CD4-positive, CD25-positive, alpha-beta regulatory T cell (primary cell): ENCODE results near the gene SMIM44. TPM values are rescaled to one million over a fixed set of nuclear protein-coding genes. Genes with fewer than 3 reads are reported as not detected.
A peak's percentile ranks its signal among the peaks of the same experiment; 100 is the strongest.

Experiments used
- ATAC-seq, 2 donors: fragments of 150-1000 bp; cut with Tn5 transposase; one replicate each; pipeline ENCODE4 v1.10.0; 2021; ENCODE audit warnings: low read depth in 2 of 2, moderate number of reproducible peaks in 2 of 2, moderate library complexity in 1 of 2
- DNase-seq, 3 donors: peaks; one replicate each; pipeline versions ENCODE4 v3.0.0 to v3.0.0-alpha.2; 2012 to 2022; ENCODE audit warnings: mixed read lengths in 1 of 3
- H3K27ac ChIP-seq: one replicate; pipeline ENCODE4 v1.7.0; 2013; ENCODE audit warnings: mild to moderate bottlenecking, low read length; ENCODE audit not compliant: insufficient read depth, poor library complexity, severe bottlenecking
- H3K27me3 ChIP-seq: one replicate; pipeline ENCODE4 v1.7.0; 2013; ENCODE audit warnings: low read length; ENCODE audit not compliant: control insufficient read depth, insufficient read depth
- H3K36me3 ChIP-seq: one replicate; pipeline ENCODE4 v1.7.0; 2013; ENCODE audit warnings: mild to moderate bottlenecking, low read length, moderate library complexity; ENCODE audit not compliant: control insufficient read depth, insufficient read depth
- H3K4me1 ChIP-seq: 2 replicates; pipeline ENCODE4 v1.7.0; 2013; ENCODE audit warnings: mild to moderate bottlenecking, low read length; ENCODE audit not compliant: insufficient read depth, control insufficient read depth, poor library complexity, severe bottlenecking
- H3K4me3 ChIP-seq: one replicate; pipeline ENCODE4 v1.7.0; 2013; ENCODE audit warnings: low read depth, mild to moderate bottlenecking, low read length, moderate library complexity
- H3K9me3 ChIP-seq, 2 experiments: 1 replicate in 1 of 2; 2 replicates in 1 of 2; pipeline ENCODE4 v1.7.0; 2013; ENCODE audit warnings: low read length in 2 of 2, mild to moderate bottlenecking in 1 of 2, moderate library complexity in 1 of 2; ENCODE audit not compliant: control insufficient read depth in 2 of 2
- H3K27ac Mint-ChIP-seq, 3 donors: one replicate each; pipeline ENCODE4 v1.8.0; 2020 to 2022; ENCODE audit warnings: mild to moderate bottlenecking in 3 of 3, mixed read lengths in 3 of 3, moderate library complexity in 2 of 3
- H3K27me3 Mint-ChIP-seq: one replicate; pipeline ENCODE4 v1.8.0; 2022; ENCODE audit warnings: mild to moderate bottlenecking, mixed read lengths
- H3K36me3 Mint-ChIP-seq: one replicate; pipeline ENCODE4 v1.8.0; 2020; ENCODE audit warnings: mixed read lengths
- H3K4me1 Mint-ChIP-seq, 4 donors: one replicate each; pipeline ENCODE4 v1.8.0; 2020 to 2022; ENCODE audit warnings: mixed read lengths in 4 of 4, mild to moderate bottlenecking in 1 of 4
- H3K4me3 Mint-ChIP-seq, 4 donors: one replicate each; pipeline ENCODE4 v1.8.0; 2020 to 2022; ENCODE audit warnings: mild to moderate bottlenecking in 4 of 4, mixed read lengths in 4 of 4, moderate library complexity in 3 of 4
- H3K9me3 Mint-ChIP-seq, 7 donors: one replicate each; pipeline ENCODE4 v1.8.0; 2020 to 2022; ENCODE audit warnings: mixed read lengths in 7 of 7, mild to moderate bottlenecking in 3 of 7, moderate library complexity in 2 of 7
- polyA plus RNA-seq, 4 donors: library from polyadenylated mRNA; unstranded; fragments of 300-500 nt; fragmentation: Illumina TruSeq; gene quantifications; one replicate each; pipeline ENCODE4 v1.2.3, GENCODE V29; 2021
- total RNA-seq: library from RNA; stranded (reverse); gene quantifications from one replicate; pipeline ENCODE4 v1.2.3, GENCODE V29; 2022

Gene SMIM44
- total and polyA plus RNA-seq, 5 donors from 2014 or later = not detected

- Mint-ChIP-seq H3K4me3 (peak overlapping the region in 2 of 4 donors; percentile 59 to 84), H3K36me3 (no peaks in the 10 kb centered on the region), H3K27ac (no peak overlapping the region), H3K27me3 (no peaks in the 10 kb centered on the region), H3K9me3 (peaks cover 0 to 1% (median 0%) of the 10 kb centered on the region in 7 donors), H3K4me1 (peaks cover 0 to 12% (median 8%) of the 10 kb centered on the region in 4 donors)
- ATAC-seq (peak; percentile 19 to 28), DNase-seq (peak; percentile 29 to 59 (median 35))
- Histone ChIP-seq H3K27ac (no peak overlapping the region), H3K27me3 (no peaks in the 10 kb centered on the region), H3K9me3 (no peaks in the 10 kb centered on the region), H3K4me3 (no peak overlapping the region), H3K36me3 (no peaks in the 10 kb centered on the region), H3K4me1 (peaks cover 5% of the 10 kb centered on the region)
These were observed 43.2 kb downstream of the SMIM44 start for GRCh38 chr19:3440082-3440481.

GRCh38 chr19:3434630-3435553, 48.3 kb downstream of the SMIM44 start:
- H3K4me1 Mint-ChIP-seq = peaks cover 0 to 24% (median 12%) of the 10 kb centered on the region in 4 donors
- Histone ChIP-seq H3K36me3 (no peaks in the 10 kb centered on the region), H3K4me3 (peak overlapping the region; percentile 76), H3K27ac (peak overlapping the region; percentile 91), H3K9me3 (no peaks in the 10 kb centered on the region), H3K27me3 (no peaks in the 10 kb centered on the region), H3K4me1 (peaks cover 11% of the 10 kb centered on the region)
- no peaks in the 10 kb centered on the region for H3K36me3 Mint-ChIP-seq
- H3K27ac Mint-ChIP-seq = peak overlapping the region; percentile 97 to 99 (median 98)
- H3K9me3 Mint-ChIP-seq = peaks cover 0 to 1% (median 0%) of the 10 kb centered on the region in 7 donors
- DNase-seq (peak; percentile 88 to 98 (median 97)), ATAC-seq (peak; percentile 95)
- H3K27me3 Mint-ChIP-seq = no peaks in the 10 kb centered on the region
- H3K4me3 Mint-ChIP-seq = peak overlapping the region; percentile 94 to 97 (median 96)

- Histone ChIP-seq H3K27me3 (no peaks in the 10 kb centered on the region), H3K9me3 (no peaks in the 10 kb centered on the region), H3K27ac (peak overlapping the region; percentile 91), H3K36me3 (no peaks in the 10 kb centered on the region), H3K4me1 (peaks cover 11% of the 10 kb centered on the region), H3K4me3 (peak overlapping the region; percentile 76)
- Mint-ChIP-seq H3K27ac (peak overlapping the region; percentile 74 to 98 (median 97)), H3K27me3 (no peaks in the 10 kb centered on the region), H3K4me1 (peaks cover 0 to 23% (median 11%) of the 10 kb centered on the region in 4 donors), H3K9me3 (peaks cover 0 to 1% (median 0%) of the 10 kb centered on the region in 7 donors), H3K36me3 (no peaks in the 10 kb centered on the region), H3K4me3 (peak overlapping the region; percentile 94 to 97 (median 96))
- DNase-seq = no peak
- no peak for ATAC-seq
These were observed 49.3 kb downstream of the SMIM44 start for GRCh38 chr19:3433805-3434540.

DNA sequence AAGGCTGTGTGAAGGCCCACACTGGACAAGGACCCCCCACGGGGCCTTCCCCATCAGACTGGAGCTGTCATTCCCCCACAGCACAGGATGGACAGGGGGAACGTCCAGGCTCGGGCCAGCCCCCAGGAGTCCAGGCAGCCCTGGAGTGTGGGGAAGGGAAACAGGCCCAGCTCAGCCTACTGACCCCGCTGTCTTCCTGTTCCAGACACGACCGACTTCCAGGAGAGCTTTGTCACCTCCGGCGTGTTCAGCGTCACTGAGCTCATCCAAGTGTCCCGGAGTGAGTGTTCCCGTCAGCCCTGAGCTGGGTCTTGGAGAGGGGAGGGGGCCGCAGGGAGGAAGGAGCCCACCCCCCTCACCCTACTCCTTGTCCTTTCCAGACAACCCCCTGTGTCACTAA, 49.9 kb downstream of the SMIM44 start:
- H3K27me3 ChIP-seq = no peaks in the 10 kb centered on the region
- ATAC-seq = no peak
- H3K9me3 ChIP-seq = no peaks in the 10 kb centered on the region
- H3K36me3 Mint-ChIP-seq = no peaks in the 10 kb centered on the region
- no peak overlapping the region for H3K27ac Mint-ChIP-seq
- H3K36me3 ChIP-seq = no peaks in the 10 kb centered on the region
- peaks cover 0 to 23% (median 11%) of the 10 kb centered on the region in 4 donors for H3K4me1 Mint-ChIP-seq
- H3K4me3 ChIP-seq = no peak overlapping the region
- no peak for DNase-seq
- peak overlapping the region in 2 of 4 donors; percentile 10 to 13 for H3K4me3 Mint-ChIP-seq
- peaks cover 11% of the 10 kb centered on the region for H3K4me1 ChIP-seq
- H3K27ac ChIP-seq = no peak overlapping the region
- peaks cover 0 to 1% (median 0%) of the 10 kb centered on the region in 7 donors for H3K9me3 Mint-ChIP-seq
- no peaks in the 10 kb centered on the region for H3K27me3 Mint-ChIP-seq

Other genes with a start within 250 kb of the SMIM44 start
- 17.8 TPM for gene NFIC, start 116.9 kb downstream of the SMIM44 start, total RNA-seq
- 1 to 10 TPM; 3.7 to 5.8 (median 4.0) TPM for gene NFIC, start 116.9 kb downstream of the SMIM44 start, polyA plus RNA-seq
- 1.4 TPM for gene SMIM24, start 2.9 kb downstream of the SMIM44 start, total RNA-seq
- not detected for gene SMIM24, start 2.9 kb downstream of the SMIM44 start, polyA plus RNA-seq
- 3.5 TPM for gene DOHH, start 17.2 kb upstream of the SMIM44 start, total RNA-seq
- 10 to 100 TPM in 2 of 4 donors, 1 to 10 TPM in 2; 6.0 to 13.9 (median 8.9) TPM for gene DOHH, start 17.2 kb upstream of the SMIM44 start, polyA plus RNA-seq
- 107 TPM for gene FZR1, start 22.9 kb upstream of the SMIM44 start, total RNA-seq
- 10 to 100 TPM in 2 of 4 donors, 1 to 10 TPM in 2; 9.1 to 11.4 (median 10.3) TPM for gene FZR1, start 22.9 kb upstream of the SMIM44 start, polyA plus RNA-seq
- gene TEKTIP1, start 55.7 kb upstream of the SMIM44 start, total RNA-seq = 10.9 TPM
- gene TEKTIP1, start 55.7 kb upstream of the SMIM44 start, polyA plus RNA-seq = under 1 TPM in 1 of 4 donors, not detected in 3; 0.44 TPM
- gene MFSD12, start 74.1 kb upstream of the SMIM44 start, total RNA-seq = 63.8 TPM
- 10 to 100 TPM; 28.5 to 39.8 (median 33.7) TPM for gene MFSD12, start 74.1 kb upstream of the SMIM44 start, polyA plus RNA-seq
- gene HMG20B, start 89.5 kb upstream of the SMIM44 start, total RNA-seq = 47.8 TPM
- gene HMG20B, start 89.5 kb upstream of the SMIM44 start, polyA plus RNA-seq = 10 to 100 TPM; 35.4 to 49.3 (median 40.6) TPM
- 0.52 TPM for gene GIPC3, start 102.0 kb upstream of the SMIM44 start, total RNA-seq
- gene GIPC3, start 102.0 kb upstream of the SMIM44 start, polyA plus RNA-seq = under 1 TPM in 1 of 4 donors, not detected in 3; 0.10 TPM
- 1.7 TPM for gene TBXA2R, start 123.4 kb upstream of the SMIM44 start, total RNA-seq
- under 1 TPM in 3 of 4 donors, not detected in 1; 0.19 to 0.85 (median 0.61) TPM for gene TBXA2R, start 123.4 kb upstream of the SMIM44 start, polyA plus RNA-seq
- 32.7 TPM for gene CACTIN, start 143.3 kb upstream of the SMIM44 start, total RNA-seq
- gene CACTIN, start 143.3 kb upstream of the SMIM44 start, polyA plus RNA-seq = 10 to 100 TPM in 1 of 4 donors, 1 to 10 TPM in 3; 2.9 to 10.4 (median 8.9) TPM
- 28.1 TPM for gene PIP5K1C, start 217.0 kb upstream of the SMIM44 start, total RNA-seq
- 1 to 10 TPM; 3.8 to 5.7 (median 4.2) TPM for gene PIP5K1C, start 217.0 kb upstream of the SMIM44 start, polyA plus RNA-seq
- gene TJP3, start 224.9 kb upstream of the SMIM44 start, total RNA-seq = 20.6 TPM
- gene TJP3, start 224.9 kb upstream of the SMIM44 start, polyA plus RNA-seq = 10 to 100 TPM; 22.9 to 34.4 (median 29.9) TPM